GM21423 (cell line): ENCODE data around the gene SGCD.

Experiments
- ATAC-seq: cut with Tn5 transposase; IDR thresholded peaks from one replicate; pipeline ENCODE4 v1.9.1; 2021; ENCODE audit warnings: mild to moderate bottlenecking, moderate library complexity; ENCODE audit not compliant: unreplicated experiment

Gene SGCD

DNA sequence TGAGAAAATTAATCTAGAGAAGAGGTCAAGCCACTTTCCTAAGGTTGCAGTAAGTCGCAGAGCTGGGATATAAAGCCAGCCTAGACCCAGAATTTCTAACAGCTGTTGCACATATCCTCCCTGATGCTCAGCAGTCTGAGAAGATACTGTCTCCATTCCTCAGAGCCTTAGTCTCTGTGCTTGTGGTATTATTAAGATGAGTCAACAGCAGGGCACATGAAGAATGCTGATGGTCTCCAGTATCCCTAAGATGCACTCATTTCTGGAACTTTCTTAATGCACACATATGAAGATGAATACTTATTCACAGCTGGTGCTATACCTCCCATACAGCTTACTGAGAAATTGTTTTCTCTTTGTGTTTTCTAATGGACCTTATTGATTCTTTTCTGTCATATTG is 32.5 kb downstream of the SGCD start:
- no peak for ATAC-seq

DNA sequence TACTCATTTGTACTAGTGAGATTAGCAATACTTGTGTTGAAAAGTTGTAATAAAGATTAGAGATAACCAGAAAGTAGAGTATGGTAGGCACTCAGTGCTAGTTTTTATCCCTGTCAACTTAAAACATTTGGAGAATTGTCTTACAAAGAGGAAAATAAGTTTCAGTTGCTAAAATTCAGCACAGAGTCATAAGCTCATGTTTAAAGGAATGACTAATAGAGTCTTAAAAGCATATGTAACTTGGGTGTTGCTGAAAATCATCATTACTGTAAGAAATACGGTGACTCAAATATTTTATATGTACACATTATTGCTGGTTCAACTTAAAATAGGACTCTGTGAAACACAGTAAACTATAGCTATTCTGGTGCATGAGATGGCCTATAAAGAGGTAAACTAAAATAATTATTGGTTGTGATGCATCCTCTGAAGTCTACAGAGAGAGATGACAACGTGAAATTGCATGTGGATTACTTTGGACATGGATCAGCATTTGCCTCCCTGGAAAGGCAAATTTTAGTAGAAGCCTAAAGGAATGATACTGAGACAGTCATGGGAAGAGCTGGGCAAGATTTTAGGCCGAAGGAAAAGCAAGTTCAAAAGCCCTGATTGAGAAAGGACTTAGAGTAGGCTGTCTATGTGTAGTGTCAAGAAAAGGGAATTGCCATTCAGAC is 34.6 kb downstream of the SGCD start:
- ATAC-seq, result no peak

DNA sequence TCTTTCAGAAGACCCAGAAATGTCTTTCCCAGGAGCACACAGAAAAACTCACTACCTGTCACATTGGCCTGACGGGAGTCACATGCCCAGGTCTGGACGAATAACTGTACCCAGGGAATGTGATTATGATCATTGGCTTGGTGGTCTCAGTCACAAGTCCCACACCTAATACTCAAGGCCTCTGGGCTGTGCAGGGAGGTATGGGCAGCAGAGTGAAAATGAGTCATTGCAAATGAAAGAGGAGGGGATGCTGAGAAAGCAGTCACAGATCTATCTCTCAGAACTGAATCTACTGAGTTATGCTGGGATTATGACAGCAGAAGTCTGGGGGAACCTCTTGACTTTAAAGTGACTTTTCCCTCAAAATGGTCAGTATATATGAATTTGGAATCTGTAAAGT is 36.9 kb downstream of the SGCD start:
- no peak for ATAC-seq

DNA sequence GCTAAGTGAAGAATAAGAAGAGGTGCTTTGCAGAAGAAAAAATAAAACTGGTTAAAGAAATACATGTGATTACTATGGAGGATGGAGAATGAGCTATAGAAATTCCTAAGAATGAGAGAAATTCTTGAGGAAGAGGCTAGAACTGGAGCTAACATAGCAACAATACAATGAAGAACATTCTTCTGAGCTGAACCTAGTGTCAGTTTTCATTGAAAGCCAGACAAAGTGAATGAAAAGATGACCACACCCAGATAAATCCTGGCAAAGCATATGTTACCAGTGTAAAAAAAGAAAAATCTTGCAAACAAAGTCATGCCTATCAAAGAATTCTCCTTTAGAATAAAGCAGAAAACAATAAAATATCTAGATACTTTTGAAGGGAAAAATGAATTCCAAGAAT is 39.6 kb downstream of the SGCD start:
- ATAC-seq, result no peak

DNA sequence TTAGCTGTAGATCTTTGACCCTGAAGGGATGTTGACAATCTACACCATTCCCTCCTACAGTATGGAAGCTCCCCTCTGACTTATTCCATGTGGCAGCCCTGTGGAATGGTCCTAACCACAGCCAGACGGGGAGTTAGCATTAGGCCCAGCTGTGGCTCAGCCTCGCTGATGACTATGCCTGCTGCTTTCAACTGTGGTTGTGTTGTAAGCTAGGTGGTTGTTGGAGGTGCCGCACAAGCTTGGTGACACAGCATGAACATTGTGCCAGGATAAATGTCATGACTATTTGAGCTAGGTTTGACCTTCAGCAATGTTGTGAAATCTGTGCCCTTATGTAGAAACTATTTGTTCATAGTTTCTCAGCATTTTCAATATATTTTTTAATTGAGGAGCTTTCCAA is 40.6 kb downstream of the SGCD start:
- ATAC-seq, result no peak

DNA sequence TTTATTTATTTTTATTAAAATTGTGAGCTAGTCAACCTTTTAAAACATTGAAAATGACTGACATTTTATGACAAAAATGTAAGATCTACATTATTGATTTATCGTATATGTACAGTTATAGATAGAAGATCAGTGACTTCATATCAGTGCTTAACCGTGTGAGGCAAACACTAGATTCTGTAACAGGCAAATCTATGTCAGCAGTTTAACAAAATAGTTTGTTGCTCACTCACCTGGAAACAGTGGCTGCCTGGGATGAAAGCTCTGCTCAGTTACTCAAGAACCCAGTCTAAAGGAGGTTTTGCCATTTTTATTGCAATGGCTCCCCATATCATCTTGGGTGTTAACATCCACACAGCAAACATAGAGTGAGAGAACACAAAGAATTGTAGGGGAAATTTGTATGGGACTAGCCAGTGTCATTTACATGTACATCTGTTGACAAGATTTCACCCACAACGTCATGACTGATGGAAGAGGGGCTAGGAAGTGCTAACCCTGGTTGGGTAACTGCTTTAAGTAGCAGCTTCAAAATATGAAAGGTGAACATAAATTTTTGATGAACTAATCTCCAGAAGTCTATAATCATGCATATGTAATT is 49.0 kb downstream of the SGCD start:
- ATAC-seq, result peak; percentile 33

DNA sequence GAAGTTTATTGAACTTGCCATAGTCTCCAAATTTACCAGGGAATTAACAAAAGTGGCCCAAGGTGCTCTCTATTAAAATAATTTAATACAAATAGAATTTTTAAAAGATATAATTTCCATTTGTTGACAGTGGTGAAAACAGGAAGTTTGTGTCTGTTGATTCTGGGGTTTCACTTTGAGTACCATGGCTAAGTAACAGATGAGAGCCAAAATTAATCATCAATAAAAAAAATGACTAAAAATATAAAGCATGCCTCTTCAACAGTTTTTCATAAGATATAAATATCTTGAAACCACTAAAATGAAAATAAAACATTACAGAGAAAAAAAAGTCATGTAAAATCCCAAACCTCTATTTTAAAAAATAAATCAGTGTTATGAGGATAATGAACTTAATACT is 49.8 kb downstream of the SGCD start:
- peak; percentile 59 for ATAC-seq

DNA sequence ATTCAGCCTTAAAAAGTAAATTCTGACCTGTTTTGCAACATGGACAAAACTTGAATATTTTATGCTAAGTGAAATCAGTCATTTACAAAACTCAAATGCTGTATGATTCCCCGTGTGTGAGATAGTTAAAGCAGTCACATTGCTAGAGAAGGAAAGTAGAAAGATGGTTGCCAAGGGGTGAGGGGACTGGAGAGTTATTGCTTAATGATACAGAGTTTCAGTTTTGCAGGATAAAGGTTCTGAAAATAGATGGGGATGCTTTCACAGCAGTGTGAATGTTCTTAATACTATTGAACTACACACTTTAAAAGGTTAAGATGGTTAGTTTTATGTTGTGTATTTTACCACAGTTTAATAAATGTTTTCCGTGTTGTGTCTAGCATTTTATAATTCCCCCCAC is 51.2 kb downstream of the SGCD start:
- no peak for ATAC-seq

DNA sequence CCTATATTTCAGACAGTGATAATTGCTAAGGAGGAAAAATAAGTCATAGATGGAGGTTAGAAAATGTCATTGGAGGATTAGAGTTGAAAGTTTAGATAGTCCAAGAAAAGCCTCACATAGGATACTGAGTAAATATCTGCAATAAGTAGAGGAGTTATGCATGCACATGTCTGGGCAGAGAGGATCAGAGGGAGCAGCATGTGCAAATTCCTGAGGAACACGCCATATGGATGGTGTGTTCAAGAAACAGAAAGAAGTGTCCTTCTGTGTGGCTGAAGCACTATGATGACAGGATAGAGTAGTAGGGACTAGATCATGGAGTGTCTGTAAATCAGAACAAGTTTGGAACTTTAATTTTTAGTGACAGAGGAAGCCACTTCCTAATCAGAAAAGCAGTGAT is 52.2 kb downstream of the SGCD start:
- no peak for ATAC-seq

DNA sequence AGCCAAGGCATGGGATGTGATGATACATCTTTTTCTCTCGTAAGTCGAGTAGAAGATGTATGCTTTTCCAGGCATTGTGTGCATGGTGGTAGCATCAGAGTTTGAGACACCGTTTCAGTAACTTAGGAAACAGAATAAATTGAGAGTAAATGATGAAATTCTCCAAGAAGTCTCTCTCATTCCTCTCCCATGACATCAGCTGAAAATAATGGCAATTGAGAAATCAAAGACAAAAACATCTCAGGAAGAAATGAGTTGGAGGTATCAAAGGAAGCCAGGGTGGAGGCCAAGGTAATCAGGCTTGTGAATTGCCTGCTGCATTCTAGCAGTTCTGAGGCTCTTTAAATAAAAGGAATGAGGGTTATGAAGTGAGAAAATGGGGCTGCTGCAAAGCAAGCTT is 53.9 kb downstream of the SGCD start:
- no peak for ATAC-seq

DNA sequence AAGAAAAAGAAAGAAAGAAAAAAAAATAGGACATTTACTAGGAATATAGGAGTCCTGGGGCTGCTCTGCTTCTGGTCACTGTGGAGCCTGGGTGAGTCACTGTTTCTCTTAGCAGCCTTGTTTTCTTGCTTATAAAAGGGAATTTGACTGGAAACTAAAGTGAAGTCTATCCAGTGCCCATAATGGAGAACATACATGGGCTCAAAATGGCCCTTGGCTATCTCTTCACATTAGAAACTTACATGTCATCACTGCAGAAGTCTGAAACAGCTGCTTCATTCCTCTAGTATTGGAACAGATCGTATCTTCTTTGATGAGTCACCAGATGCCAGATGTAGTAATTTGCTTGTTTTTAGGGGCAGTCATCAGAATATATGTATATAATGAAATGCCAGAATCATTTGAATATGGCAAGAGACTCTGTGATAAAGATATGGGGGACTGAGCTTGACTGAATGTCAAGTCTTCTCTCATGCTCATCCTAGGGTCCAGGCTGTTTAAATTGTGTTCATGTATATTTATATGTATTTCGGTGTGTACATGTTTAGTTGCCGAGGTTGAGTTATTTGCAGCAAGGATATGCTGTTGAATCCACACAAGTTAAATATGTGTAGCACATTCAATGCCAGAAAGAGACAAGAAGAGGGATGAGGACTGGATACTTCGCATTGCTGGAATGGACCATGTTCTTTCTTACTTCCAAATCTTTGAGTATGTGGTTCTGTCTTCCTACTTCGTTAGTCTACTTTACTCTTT is 56.7 kb downstream of the SGCD start:
- no peak for ATAC-seq

DNA sequence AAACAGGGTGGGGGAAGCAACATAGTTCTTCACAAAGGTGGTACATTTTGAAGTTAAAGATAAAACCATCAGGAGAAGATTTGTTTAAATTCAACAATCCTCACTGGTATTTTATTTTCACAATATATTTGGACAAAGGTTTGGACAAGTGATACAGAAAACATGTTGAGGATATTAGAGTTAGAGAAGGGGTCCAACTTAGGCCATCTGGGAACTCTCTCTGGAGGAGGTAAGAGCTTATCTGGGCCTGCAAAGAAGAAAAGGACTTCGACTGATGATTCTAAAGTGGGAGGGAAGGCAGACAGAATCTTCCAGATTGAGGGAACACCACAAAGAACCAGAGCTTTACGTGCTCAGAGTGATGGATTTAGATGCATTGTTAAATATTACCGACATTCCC is 58.5 kb downstream of the SGCD start:
- ATAC-seq, result no peak

DNA sequence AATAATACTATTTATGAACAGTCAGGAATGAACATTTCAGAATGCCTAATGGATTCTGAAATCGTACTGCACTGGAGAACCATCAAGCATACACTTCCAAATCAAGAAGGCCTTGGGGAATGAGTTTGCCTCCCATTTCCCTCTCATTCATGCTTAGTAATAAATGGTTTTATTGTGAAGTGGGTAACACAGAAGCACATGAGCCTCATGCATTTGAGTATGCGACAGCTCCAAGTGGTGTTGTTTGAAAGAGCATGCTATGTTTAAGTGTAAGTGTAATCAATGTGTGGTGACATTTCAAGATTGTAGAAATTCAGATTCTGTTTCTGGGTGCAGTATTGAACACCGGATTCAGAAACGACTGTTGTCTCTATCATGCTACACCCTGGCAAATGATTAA is 60.0 kb downstream of the SGCD start:
- ATAC-seq, result no peak

DNA sequence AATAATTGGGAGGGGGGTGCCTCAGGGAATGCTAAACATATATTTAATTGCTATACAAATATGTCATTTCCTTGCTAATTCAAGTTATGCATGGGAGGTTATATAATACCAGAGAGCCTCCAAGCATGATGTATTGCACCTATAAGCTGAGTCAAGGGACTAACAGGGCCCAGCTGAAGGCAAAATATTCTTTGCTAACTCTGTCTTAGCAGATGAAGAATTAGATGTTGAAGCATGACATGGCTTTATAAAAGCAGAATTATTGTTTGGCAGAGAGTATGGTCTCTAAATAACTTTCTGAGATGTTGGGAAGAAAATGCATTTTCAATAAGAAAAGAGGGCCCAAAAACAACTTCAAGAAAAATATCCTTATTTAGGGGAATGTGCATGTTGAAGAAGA is 60.4 kb downstream of the SGCD start:
- ATAC-seq, result no peak

DNA sequence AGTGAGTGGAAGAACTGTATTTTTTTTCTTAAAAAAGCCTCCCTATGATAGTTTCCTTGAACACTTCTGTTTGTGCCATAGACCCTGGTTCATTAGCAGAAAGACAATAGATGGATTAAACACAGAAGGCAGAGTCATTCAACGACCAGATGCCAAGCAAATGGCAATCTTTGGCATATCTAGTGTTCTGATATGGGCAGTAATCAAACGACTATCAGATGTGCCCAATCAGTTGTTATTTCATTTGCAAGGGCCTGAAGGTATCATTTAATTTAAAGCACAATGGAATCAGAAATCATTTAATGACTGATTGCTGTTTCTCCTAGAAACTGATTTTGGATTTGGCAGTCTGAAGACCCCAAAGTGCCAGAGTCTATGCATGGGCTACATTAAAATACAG is 61.3 kb downstream of the SGCD start:
- no peak for ATAC-seq

DNA sequence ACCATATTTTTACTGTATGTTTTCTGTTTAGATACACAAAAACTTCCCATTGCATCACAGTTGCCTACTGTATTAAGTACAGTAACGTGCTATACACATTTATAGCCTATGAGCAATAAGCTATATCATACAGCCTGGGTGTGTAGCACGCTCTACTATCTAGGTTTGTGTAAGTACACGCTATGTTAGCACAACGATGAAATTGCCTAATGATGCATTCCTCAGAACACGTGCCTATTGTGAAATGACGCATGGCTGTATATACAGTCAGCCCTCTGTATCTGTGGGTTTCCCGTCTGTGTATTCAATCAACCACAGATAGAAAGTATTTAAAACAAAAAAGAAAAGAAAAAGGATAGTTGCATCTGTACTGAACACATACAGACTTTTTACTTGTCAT is 64.2 kb downstream of the SGCD start:
- ATAC-seq, result no peak

DNA sequence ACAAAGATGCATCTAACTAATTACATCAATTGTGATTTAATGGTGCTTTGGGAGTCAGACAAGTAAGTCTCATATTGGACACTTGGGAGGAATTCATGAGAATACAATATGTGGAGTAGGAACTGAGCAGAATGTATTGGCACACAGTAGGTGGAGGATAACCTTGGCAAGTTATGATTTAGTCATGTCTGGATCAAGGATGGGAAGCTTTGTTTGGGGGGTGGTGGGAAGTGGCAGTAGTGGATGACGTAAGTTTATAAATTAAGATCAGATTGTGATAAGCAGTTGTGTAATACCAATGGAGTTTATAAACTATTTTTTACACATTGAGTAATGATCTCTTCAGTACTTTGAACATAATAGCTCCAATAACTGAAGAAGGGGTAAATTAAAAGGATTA is 67.0 kb downstream of the SGCD start:
- no peak for ATAC-seq

DNA sequence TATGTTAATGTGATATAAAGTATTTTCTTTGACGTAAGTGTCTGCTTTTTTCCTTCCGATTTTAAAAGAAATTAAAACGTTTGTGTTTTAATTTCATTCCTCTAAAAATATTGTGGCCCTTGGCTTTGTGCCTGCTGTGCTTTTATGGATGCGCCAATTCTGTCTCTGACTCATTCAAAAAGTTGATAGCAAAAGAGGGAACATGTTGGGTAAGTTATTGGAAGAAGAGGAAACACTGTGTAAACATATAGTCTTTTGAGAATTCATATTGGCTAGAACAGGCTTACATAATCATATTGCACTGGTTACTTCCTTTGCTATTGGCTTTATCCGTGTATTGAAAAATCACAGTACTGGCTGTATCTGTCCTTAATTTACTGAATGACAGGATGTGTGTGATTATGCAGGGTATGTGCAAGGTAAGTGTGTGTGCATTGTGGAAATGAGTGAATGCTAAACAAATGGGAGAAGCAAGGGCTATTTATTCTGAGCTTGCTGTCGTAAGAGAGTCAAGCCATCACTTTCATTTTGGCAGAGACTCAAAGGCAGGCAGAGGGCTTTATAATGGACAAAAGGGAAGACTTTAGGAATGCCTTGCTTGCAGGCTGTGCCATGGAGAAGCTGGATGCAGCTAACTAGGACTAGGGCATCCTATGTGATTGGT is 67.8 kb downstream of the SGCD start:
- ATAC-seq, result no peak

DNA sequence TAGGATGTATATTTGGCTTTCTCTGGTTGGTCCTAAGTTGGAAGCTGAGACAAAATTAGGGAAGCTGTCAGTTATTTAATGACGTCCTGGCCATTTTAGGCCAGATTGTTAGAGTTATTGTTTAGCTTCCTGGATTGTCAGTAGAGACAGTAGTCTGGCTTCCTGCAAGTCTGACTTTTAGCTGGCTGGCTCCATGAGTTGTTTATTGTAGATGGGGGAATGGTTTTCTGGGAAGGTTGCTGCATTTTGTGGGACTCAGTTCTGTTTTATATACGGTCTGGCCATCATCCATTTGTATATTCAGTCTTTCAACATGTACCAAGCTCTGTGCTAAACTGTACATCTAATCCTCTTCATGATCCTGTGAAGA is 68.3 kb downstream of the SGCD start:
- no peak for ATAC-seq

DNA sequence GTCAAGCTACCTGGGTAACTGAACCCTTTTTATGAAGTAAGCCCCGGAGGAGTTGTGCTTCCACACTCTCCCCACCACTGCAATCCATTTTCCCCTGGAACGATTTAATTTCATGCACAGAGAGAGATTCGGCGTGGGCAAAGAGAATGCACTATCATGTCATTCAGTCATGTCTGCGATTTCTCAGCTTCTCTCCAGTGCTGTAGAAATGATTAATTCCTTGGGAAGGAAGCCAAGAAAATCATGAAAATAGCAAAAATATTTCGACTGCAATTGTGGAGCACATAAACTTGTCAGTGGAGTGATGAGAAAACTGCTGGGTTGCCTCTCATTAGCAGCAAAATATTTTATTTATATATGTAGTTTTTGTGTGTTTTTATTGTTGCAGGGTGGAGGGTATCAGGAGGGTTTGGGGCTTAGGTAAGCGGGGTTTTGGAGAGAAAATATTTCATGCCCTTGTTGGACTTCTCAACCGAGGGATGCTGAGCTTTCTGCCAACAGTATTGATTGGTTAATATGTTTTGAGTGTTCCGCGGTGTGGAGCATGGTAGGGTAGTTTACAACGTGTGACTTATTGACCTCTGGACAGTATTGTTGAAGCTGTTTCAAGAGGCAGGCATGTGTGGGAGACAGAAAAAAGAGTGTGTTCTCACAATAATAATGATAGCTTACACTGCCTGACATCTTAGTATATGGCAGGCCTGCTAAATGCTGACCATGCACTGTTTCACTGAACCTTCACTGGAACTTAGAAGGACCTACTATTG is 69.3 kb downstream of the SGCD start:
- ATAC-seq, result no peak

DNA sequence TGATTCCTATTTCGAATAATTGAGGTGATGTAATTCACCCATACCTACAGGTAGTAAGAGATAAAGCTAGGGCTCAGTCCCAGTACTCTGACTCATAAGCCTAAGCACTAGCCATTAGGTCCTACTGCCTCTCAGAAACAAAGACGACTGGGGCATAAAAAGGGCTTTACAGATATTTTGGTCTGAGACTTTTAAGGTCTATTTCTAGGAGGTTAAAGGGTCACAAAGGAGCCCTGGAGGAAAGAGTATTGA is 69.8 kb downstream of the SGCD start:
- no peak for ATAC-seq

DNA sequence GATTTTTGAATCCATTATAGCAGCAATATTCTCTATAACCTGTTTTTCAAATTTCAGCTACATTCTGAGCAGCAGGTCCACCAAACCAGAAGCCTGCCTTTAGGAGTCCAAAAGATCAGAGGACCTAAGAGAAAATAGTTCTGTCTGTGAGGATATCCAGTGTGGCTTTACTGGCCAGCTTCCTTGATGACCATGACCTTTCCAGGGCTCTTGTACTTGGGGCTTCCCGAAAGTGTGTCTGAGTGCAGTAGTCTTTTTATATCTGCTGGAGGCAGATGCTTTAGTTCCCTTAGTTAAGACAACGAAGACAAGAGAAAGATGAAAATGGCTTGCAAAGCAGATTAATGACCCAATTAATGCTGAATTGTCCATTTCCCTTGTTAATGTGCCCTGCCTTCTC is 72.4 kb downstream of the SGCD start:
- no peak for ATAC-seq
